ENCODE results near the gene ORMDL3. TPM values are rescaled to one million over a fixed set of nuclear protein-coding genes. Genes with fewer than 3 reads are reported as not detected.

ORMDL3 gene
- total RNA-seq, 1 donor from 2014 or later, result 69.4 TPM

DNA sequence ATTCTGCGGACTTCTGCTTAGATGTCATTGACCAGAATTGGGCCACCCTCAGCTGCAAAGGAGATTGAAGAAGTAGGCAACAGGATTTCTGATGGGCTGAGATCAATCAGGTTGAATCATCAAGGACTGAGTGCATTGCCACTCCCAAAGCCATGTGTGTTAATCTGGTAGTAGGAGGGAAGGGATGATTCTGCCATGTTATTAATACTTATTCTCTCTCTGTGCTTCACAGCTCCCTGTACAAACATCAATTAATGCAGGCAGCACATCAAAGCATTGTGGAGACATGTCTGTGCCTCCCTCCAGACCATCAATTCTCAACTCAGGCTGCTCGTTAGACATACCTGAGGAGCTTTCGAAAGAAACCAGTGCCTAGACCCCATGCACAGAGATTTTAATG is 11.7 kb upstream of the ORMDL3 start:
- DNase-seq (ENCODE audit: low spot score in 2 of 2, unreplicated experiment in 2 of 2), result no peak
- no peaks in the 10 kb centered on the region for H3K36me3 Mint-ChIP-seq
- peaks cover 14% of the 10 kb centered on the region for H3K4me1 Mint-ChIP-seq
- H3K4me3 Mint-ChIP-seq, result no peak overlapping the region
- peaks cover 9% of the 10 kb centered on the region for H3K27me3 Mint-ChIP-seq (ENCODE audit: low read depth)
- TF ChIP-seq, protein P1, sequence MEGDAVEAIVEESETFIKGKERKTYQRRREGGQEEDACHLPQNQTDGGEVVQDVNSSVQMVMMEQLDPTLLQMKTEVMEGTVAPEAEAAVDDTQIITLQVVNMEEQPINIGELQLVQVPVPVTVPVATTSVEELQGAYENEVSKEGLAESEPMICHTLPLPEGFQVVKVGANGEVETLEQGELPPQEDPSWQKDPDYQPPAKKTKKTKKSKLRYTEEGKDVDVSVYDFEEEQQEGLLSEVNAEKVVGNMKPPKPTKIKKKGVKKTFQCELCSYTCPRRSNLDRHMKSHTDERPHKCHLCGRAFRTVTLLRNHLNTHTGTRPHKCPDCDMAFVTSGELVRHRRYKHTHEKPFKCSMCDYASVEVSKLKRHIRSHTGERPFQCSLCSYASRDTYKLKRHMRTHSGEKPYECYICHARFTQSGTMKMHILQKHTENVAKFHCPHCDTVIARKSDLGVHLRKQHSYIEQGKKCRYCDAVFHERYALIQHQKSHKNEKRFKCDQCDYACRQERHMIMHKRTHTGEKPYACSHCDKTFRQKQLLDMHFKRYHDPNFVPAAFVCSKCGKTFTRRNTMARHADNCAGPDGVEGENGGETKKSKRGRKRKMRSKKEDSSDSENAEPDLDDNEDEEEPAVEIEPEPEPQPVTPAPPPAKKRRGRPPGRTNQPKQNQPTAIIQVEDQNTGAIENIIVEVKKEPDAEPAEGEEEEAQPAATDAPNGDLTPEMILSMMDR (IDR thresholded peaks at IDR 0.05; ENCODE audit: unreplicated experiment), result no peak
- no peaks in the 10 kb centered on the region for H3K9me3 Mint-ChIP-seq
- no peak overlapping the region for H3K27ac Mint-ChIP-seq

GRCh38 chr17:39938140-39938869 is 10.9 kb upstream of the ORMDL3 start:
- peaks cover 14% of the 10 kb centered on the region for H3K4me1 Mint-ChIP-seq
- TF ChIP-seq, protein P1 (IDR thresholded peaks at IDR 0.05; ENCODE audit: unreplicated experiment), result no peak
- H3K27me3 Mint-ChIP-seq (ENCODE audit: low read depth), result peaks cover 7% of the 10 kb centered on the region
- no peaks in the 10 kb centered on the region for H3K9me3 Mint-ChIP-seq
- no peak overlapping the region for H3K27ac Mint-ChIP-seq
- no peak for DNase-seq (ENCODE audit: low spot score in 2 of 2, unreplicated experiment in 2 of 2)
- H3K36me3 Mint-ChIP-seq, result no peaks in the 10 kb centered on the region
- no peak overlapping the region for H3K4me3 Mint-ChIP-seq

DNA sequence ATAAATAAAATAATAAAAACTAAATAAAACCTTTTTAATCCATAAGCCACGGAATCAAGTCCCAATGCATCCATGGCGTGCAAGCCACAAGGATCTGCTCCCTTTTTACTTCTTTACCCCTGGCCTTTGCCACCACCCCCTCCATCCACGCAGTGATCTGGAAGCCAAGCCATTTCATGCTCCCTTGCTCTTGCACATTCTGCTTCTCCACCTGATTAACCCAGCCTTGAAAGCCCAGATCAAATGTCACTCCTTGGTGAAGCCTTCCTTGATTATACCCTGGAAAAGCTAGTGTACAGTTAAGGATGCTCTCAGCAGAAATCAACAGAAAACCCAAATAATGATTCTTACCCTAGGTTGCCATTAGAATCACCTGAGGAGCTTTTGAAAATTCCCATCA is 10.0 kb upstream of the ORMDL3 start:
- DNase-seq (ENCODE audit: low spot score in 2 of 2, unreplicated experiment in 2 of 2), result no peak
- Mint-ChIP-seq H3K4me1 (peaks cover 14% of the 10 kb centered on the region), H3K36me3 (no peaks in the 10 kb centered on the region), H3K27ac (no peak overlapping the region), H3K9me3 (no peaks in the 10 kb centered on the region), H3K4me3 (no peak overlapping the region), H3K27me3 (ENCODE audit: low read depth) (peaks cover 4% of the 10 kb centered on the region)
- TF ChIP-seq, protein P1 (IDR thresholded peaks at IDR 0.05; ENCODE audit: unreplicated experiment), result no peak

GRCh38 chr17:39935909-39936308 is 8.5 kb upstream of the ORMDL3 start:
- TF ChIP-seq, protein P1 (IDR thresholded peaks at IDR 0.05; ENCODE audit: unreplicated experiment), result no peak
- Mint-ChIP-seq H3K36me3 (no peaks in the 10 kb centered on the region), H3K4me3 (no peak overlapping the region), H3K9me3 (no peaks in the 10 kb centered on the region), H3K27me3 (ENCODE audit: low read depth) (no peaks in the 10 kb centered on the region), H3K27ac (no peak overlapping the region), H3K4me1 (peaks cover 14% of the 10 kb centered on the region)
- no peak for DNase-seq (ENCODE audit: low spot score in 2 of 2, unreplicated experiment in 2 of 2)

DNA sequence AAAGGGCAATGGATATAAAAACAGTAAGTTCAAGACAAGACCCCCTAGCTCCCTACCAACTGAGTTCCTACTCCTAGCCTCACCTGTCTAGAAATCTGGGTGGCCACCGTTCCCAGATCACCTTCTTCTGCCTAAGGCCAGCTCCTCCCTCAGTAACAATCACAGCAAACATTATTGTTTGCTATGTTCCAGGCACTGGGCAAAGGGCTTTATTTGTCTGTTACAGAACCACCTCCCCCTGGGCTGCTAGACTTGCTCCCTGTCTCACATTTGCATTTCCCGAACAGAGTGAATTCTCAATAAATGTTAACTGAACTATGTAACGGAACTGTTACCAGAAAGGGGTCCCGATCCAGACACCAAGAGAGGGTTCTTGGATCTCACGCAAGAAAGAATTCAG is 6.9 kb upstream of the ORMDL3 start:
- H3K9me3 Mint-ChIP-seq, result no peaks in the 10 kb centered on the region
- DNase-seq (ENCODE audit: low spot score in 2 of 2, unreplicated experiment in 2 of 2), result no peak
- no peak overlapping the region for H3K4me3 Mint-ChIP-seq
- TF ChIP-seq, protein P1 (IDR thresholded peaks at IDR 0.05; ENCODE audit: unreplicated experiment), result no peak
- no peaks in the 10 kb centered on the region for H3K36me3 Mint-ChIP-seq
- H3K4me1 Mint-ChIP-seq, result peaks cover 5% of the 10 kb centered on the region
- H3K27me3 Mint-ChIP-seq (ENCODE audit: low read depth), result no peaks in the 10 kb centered on the region
- no peak overlapping the region for H3K27ac Mint-ChIP-seq

Data from mesothelial cell of epicardium (in vitro differentiated cells).